Measurements from ENCODE around the gene FAM151B.
"Not testable (repeated sequence)": the region's sequence is repeated elsewhere in the genome, so short reads cannot be mapped to it uniquely, and the experiment has no call there.

Gene FAM151B

GRCh38 chr5:80504833-80505232, 16.9 kb downstream of the FAM151B start:
- no peak for DNase-seq

DNA sequence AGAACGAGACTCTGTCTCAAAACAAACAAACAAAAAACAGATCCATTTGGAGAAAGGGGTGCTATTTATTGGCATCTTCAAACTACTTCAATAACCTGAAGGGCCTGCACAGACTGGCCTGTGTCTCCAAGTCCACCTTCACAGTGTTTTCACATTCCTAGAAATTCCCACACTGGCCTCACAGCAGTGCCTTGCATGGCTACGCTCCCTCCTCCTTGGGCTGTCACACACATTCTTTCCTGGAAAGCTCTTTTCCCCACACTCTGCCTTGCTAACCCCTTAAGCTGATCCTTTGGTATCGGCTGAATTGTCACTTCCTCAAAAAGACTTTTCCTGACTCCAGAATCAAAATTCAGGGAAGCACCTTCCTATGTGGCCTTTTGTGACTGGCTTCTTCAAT, 19.8 kb downstream of the FAM151B start:
- no peak for DNase-seq

GRCh38 chr5:80508844-80509243, 20.9 kb downstream of the FAM151B start:
- no peak for DNase-seq

DNA sequence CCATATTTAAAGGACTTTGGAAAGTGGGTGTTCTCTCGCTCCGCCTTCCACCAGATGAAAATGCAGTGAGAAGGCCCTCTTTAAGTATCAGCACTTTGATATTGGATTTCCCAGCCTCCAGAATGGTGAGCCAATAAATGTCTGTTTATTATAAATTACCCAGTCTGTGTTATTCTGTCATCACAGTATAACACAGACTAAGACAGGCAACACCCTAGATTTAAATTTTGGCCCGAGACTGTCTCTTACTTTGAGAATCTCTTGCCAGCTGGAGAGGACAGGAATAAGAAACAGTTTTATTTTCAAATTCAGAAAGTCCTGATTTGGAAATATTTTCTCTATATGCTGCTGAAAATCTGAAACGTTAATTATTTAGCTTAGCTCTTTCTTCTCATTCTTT, 21.5 kb downstream of the FAM151B start:
- DNase-seq, result no peak

GRCh38 chr5:80516826-80517225, 28.9 kb downstream of the FAM151B start:
- no peak for DNase-seq

- DNase-seq, result no peak
Observed at GRCh38 chr5:80540691-80541090, 52.8 kb downstream of the FAM151B start.

DNA sequence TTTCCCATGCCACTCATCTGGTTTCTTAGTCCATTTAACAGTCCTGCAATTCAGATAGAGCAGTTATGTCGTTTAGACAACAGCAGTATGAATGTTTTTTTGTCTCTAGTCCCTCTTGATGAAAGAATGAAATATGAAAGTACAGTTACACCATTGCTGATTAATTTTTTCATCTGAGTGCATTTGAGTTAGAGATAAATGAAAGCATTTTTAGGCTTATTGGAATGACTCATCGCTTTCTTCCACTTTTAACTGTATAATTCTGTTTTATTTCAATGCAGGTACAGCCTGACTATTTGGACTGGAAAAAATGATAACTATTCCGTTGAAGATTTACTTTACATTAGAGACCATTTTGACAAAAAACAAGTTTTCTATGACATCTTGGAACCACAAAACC, 53.5 kb downstream of the FAM151B start:
- DNase-seq, result no peak

DNA sequence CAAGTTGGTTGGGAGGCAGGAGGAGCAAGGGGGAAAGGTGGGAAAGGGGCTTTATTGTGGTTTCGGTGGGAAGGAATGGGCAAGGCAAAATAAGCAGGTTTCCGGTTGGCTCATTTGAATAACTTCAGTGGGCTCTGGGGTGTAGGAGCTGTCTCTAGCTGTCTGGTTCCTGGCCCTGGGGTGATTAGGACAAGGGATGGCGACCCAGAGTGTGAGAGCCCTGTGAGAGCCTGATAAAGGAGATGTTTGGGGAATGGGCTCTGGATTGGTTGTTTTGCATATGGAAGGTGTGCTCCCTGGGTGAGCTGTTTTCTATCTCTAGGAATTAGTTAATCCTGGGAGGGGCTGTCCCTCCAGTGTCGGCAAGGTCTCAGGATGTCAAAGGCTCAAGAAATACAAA, 66.7 kb downstream of the FAM151B start:
- DNase-seq, result no peak

DNA sequence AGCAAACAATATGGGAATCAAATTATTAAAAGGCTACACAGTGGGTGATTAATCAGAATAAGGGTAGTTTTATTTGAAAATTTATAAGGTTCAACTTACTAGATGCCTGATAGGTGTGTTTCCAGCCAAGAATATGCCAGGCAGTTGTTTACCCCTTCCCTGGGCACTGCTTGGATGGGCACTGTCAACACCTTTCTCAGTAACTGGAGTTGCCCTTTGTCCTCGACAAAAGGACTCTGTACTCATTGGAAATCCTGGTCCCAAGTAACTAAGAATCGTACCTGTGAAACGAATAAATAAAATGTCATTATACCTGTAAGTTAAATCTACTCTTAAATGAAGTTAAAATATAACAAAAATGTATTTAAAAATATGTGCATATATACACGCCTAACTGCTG, 67.2 kb downstream of the FAM151B start:
- DNase-seq, result no peak

DNA sequence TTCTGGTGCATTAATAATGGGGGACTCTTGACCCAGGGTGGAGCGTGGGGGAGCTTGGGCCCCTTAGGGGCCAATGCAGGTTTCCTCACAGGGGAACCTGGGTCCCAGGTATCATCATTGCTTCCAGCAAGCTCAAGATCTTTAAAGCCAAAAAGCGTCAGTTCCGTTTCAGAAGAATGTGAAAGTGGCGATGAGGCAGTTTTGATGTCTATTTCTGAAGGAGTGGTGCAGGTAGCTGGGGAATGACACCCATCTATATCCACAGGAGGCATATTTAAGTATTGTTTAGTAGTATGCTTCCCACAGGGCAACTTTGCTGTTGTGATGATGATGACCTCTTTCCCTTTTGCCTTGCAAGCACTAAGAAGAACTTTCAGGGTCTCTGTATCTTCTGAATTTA, 71.3 kb downstream of the FAM151B start:
- no peak for DNase-seq

DNA sequence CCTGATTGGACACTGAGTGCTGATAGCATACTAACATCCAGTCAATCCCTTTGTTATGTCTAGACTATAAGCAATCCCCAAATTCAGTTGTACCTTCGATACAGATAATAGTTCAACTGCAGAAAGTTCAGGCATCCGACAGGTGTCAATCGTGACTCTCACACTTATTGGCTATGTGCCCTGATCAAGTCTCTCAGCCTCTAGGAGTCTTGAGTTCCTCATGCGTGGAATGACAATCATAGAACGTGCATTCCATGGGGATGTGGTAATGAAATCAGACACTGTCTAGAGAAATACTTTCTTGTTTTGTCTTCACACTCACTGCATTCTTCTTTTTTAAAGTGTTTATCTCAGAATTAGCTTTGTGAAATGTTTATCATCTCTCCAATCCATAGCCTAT, 77.4 kb downstream of the FAM151B start:
- DNase-seq, result no peak

- DNase-seq, result no peak
Observed at GRCh38 chr5:80566711-80567259, 78.9 kb downstream of the FAM151B start.

GRCh38 chr5:80568251-80568650, 80.4 kb downstream of the FAM151B start:
- no peak for DNase-seq

DNA sequence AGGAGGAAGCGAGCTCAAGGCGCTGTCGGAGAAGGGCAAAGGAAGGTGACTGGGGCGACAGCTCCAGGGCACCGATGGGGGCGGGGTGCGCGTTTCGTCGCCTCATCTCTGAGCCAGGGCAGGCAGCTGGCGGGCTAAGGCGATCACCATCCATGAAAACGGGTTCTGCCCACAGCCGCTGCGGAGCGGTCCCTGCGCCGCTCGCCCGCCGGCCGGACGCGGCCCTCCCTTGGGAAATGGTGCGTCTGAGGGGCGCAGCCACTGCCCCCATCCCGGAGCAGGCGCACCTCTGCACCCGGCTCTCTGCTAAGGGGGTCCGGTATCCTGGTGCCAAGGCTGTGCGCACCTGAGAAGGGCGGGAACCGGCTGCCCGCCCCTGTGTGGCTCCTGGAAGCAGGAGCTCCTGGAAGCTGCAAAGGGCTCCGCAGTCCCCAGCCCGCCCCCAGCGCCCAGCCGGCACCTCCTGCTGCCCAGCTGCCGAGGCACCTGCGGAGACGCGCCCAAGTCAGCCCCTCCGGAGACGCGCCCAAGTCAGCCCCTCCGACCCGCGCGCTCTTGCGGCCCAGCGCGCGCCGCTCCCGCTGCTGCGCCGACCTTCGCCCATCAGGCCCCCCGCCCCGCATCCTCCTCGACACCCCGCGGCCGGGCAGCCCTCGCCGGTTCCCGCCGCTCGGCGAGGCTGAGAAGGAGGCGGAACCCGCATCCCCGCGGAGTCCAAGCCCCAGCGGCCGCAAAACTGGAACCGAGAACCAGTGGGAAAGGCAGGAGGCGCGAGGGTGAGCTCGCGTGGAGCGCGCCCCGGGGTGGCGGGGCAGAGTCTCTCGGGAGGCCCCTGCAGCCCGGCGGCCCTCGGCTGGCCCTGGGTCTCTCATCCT, 81.4 kb downstream of the FAM151B start:
- no peak for DNase-seq

GRCh38 chr5:80569961-80570786, 82.3 kb downstream of the FAM151B start, which contains the start of gene ANKRD34B:
TSS of gene ANKRD34B (minus strand) at chr5:80570280. CDS start at chr5:80560019, 10,261 bp downstream.
- no peak for DNase-seq

DNA sequence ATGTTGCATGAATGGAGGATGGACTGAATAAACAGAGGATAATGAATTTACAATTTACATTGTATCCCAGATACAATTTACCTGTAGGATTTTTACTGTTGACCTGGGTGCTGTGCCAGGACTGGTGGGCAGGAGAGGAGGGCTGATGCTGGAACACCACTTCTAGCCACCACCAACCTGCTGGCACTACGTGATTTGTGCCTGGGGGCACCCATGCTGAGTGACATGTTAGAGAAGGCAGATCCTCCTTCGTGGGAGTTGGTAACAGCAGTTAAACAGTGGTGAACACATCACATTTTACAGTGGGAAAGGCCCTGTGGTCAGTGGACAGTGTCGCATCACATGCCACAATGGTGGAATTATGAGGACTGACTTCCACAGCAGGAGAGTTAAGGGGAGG, 85.2 kb downstream of the FAM151B start:
- DNase-seq, result no peak

GRCh38 chr5:80576383-80576782, 88.5 kb downstream of the FAM151B start:
- DNase-seq, result no peak

- no peak for DNase-seq
Observed at GRCh38 chr5:80577707-80578106, 89.8 kb downstream of the FAM151B start.

DNA sequence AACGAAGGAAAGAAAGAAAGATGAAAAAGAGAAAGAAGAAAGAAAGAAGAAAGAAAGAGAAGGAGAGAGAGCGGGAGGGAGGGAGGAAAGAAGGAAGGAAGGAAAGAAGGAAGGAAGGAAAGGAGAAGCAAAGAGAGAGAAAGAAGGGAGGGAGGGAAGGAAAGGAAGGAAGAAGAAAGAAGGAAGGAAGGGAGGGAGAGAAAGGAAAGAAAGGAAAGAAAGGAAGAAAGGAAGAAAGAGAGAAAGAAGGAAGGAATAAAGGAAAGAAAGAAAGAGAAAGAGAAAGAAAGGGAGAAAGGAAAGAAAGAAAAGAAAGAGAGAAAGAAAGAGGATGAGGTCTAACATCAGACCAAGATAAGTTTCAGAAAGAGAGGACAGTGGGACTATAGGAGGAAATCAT, 91.2 kb downstream of the FAM151B start:
- DNase-seq, result no peak

DNA sequence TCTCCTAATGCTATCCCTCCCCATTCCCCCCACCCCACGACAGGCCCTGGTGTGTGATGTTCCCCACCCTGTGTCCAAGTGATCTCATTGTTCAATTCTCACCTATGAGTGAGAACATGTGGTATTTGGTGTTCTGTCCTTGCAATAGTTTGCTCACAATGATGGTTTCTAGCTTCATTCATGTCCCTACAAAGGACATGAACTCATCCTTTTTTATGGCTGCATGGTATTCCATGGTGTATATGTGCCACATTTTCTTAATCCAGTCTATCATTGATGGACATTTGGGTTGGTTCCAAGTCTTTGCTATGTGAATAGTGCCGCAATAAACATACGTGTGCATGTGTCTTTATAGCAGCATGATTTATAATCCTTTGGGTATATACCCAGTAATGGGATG, 92.4 kb downstream of the FAM151B start:
- not testable (repeated sequence) for DNase-seq

DNA sequence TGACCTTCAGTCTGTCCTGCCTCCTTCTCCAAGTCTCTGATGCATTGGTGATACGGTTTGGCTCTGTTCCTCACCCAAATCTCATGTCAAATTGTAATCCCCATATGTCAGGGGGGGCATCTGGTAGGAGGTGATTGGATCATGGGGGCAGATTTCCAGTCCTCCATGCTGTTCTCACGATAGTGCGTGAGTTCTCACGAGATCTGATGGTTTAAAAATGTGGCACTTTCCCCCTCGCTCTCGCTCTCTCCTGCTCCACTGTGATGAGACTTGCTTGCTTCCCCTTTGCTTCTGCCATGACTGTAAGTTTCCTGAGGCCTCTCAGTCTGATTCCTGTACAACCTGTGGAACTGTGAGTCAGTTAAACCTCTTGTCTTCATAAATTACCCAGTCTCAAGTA, 96.9 kb downstream of the FAM151B start:
- DNase-seq, result no peak

GRCh38 chr5:80588858-80589540, 101.1 kb downstream of the FAM151B start:
- no peak for DNase-seq

- DNase-seq, result no peak
Observed at GRCh38 chr5:80590766-80591165, 102.9 kb downstream of the FAM151B start.
